MCF 10A (cell line): ENCODE results near the gene HEPHL1. TPM values are rescaled to one million over a fixed set of nuclear protein-coding genes. Genes with fewer than 3 reads are reported as not detected.

ENCODE experiments used
- BruUV-seq: library from RNA; stranded (reverse); fragments of 400-500 nt; replicated peaks from 2 replicates; lab custom pipeline; 2021; lab: Mats Ljungman, UMichigan
- CTCF ChIA-PET: fragments of 300-600 bp; sonication (Branson Sonifier 250); formaldehyde crosslinking; extraction: SDS; loops from one replicate; lab custom pipeline; 2021; ENCODE audit warnings: antibody characterized with exemption, inconsistent platforms; lab: Yijun Ruan, JAX
- POLR2A ChIA-PET: fragments of 300-600, 350-650 bp; sonication (Branson Sonifier 250); formaldehyde crosslinking; extraction: SDS; loops from one replicate; lab custom pipeline; 2020; ENCODE audit warnings: antibody characterized with exemption, inconsistent platforms; lab: Yijun Ruan, JAX
- DNase-seq: peaks from one replicate; pipeline ENCODE4 v3.0.0-alpha.2; 2018; ENCODE audit not compliant: unreplicated experiment
- H3K27ac Mint-ChIP-seq: one replicate; pipeline ENCODE4 v1.8.0; 2022; ENCODE audit warnings: mild to moderate bottlenecking, low read depth, mixed read lengths; ENCODE audit not compliant: unreplicated experiment
- H3K27me3 Mint-ChIP-seq: one replicate; pipeline ENCODE4 v1.8.0; 2022; ENCODE audit warnings: mixed read lengths; ENCODE audit not compliant: insufficient read depth, unreplicated experiment
- H3K36me3 Mint-ChIP-seq: one replicate; pipeline ENCODE4 v1.8.0; 2022; ENCODE audit warnings: mild to moderate bottlenecking, moderate library complexity, mixed read lengths; ENCODE audit not compliant: insufficient read depth, unreplicated experiment
- H3K4me1 Mint-ChIP-seq: one replicate; pipeline ENCODE4 v1.8.0; 2022; ENCODE audit warnings: mixed read lengths; ENCODE audit not compliant: insufficient read depth, unreplicated experiment
- H3K4me3 Mint-ChIP-seq: one replicate; pipeline ENCODE4 v1.8.0; 2022; ENCODE audit warnings: mild to moderate bottlenecking, moderate library complexity, mixed read lengths; ENCODE audit not compliant: unreplicated experiment
- H3K9me3 Mint-ChIP-seq: one replicate; pipeline ENCODE4 v1.8.0; 2022; ENCODE audit warnings: mixed read lengths; ENCODE audit not compliant: unreplicated experiment
- CTCF ChIP-seq: fragments of 200-600 bp; IDR thresholded peaks from one replicate; pipeline ENCODE4 v1.8.0; 2022; ENCODE audit warnings: antibody characterized with exemption, mild to moderate bottlenecking; ENCODE audit not compliant: unreplicated experiment
- intact Hi-C: fragments of 100-400 bp; cut with micrococcal nuclease; formaldehyde crosslinking; loops from 2 replicates; pipeline ENCODE4 v1.14.1; 2022
- total RNA-seq: library from RNA; stranded (reverse); gene quantifications from 2 replicates; pipeline ENCODE4 v1.2.3, GENCODE V29; 2022

The HEPHL1 gene
- total RNA-seq, 1 experiment from 2014 or later: not detected

- Mint-ChIP-seq H3K4me1 (no peaks in the 10 kb centered on the region), H3K4me3 (no peak overlapping the region), H3K9me3 (no peaks in the 10 kb centered on the region), H3K27ac (peak overlapping the region; percentile 2), H3K27me3 (peaks cover 7% of the 10 kb centered on the region), H3K36me3 (no peaks in the 10 kb centered on the region)
- ChIA-PET POLR2A (interaction anchor here (2.6 kb wide), 1 partner anchor 25 kb away, joined by 20 read pairs; the partner anchor contains the start of gene PANX1), CTCF (interaction anchor here (3.4 kb wide), 1 partner anchor 209 kb away, joined by 14 read pairs; no protein-coding TSS in a partner anchor)
- DNase-seq: no peak
- BruUV-seq: no TSS peak
- TF ChIP-seq CTCF: no peak
- intact Hi-C loops: no loop called here
These were observed 82.3 kb downstream of the HEPHL1 start for GRCh38 chr11:94103471-94103870.

- intact Hi-C loops: no loop called here
- Mint-ChIP-seq H3K36me3 (no peaks in the 10 kb centered on the region), H3K9me3 (no peaks in the 10 kb centered on the region), H3K27ac (no peak overlapping the region), H3K4me3 (no peak overlapping the region), H3K27me3 (no peaks in the 10 kb centered on the region), H3K4me1 (no peaks in the 10 kb centered on the region)
- no peak for TF ChIP-seq CTCF
- ChIA-PET POLR2A (interaction anchor here (1.7 to 2.6 kb wide), 2 partner anchors 11 to 24 kb away, joined by 3 to 20 read pairs; partner anchors contain the start of gene PANX1), CTCF (interaction anchor here (0.5 to 3.4 kb wide), 5 partner anchors 10 to 210 kb away, joined by 3 to 14 read pairs (median 3); no protein-coding TSS in a partner anchor)
- peak; percentile 21 for DNase-seq
- no TSS peak for BruUV-seq
These were observed 83.6 kb downstream of the HEPHL1 start for GRCh38 chr11:94104734-94105133.

GRCh38 chr11:94106716-94107115 lies 85.6 kb downstream of the HEPHL1 start:
- no peak for TF ChIP-seq CTCF
- Mint-ChIP-seq H3K36me3 (no peaks in the 10 kb centered on the region), H3K4me3 (no peak overlapping the region), H3K9me3 (no peaks in the 10 kb centered on the region), H3K4me1 (no peaks in the 10 kb centered on the region), H3K27me3 (no peaks in the 10 kb centered on the region), H3K27ac (peak overlapping the region; percentile 63)
- no TSS peak for BruUV-seq
- ChIA-PET CTCF (interaction anchor here (0.5 to 3.4 kb wide), 6 partner anchors 79 to 410 kb away, joined by 3 to 14 read pairs (median 3); no protein-coding TSS in a partner anchor), POLR2A (no interaction called here)
- DNase-seq: no peak
- intact Hi-C loops: loop anchor here (1.0 to 2.0 kb wide), 2 partner anchors 185 to 212 kb away; no protein-coding TSS in a partner anchor

- POLR2A ChIA-PET: no interaction called here
- Mint-ChIP-seq H3K27ac (no peak overlapping the region), H3K27me3 (no peaks in the 10 kb centered on the region), H3K9me3 (no peaks in the 10 kb centered on the region), H3K4me3 (no peak overlapping the region), H3K36me3 (no peaks in the 10 kb centered on the region), H3K4me1 (no peaks in the 10 kb centered on the region)
- CTCF ChIA-PET: interaction anchor here (0.6 kb wide), 1 partner anchor 409 kb away, joined by 3 read pairs; no protein-coding TSS in a partner anchor
- no TSS peak for BruUV-seq
- peak; percentile 39 for TF ChIP-seq CTCF
- intact Hi-C loops: loop anchor here (1.0 to 2.0 kb wide), 2 partner anchors 186 to 213 kb away; no protein-coding TSS in a partner anchor
- DNase-seq: peak; percentile 42
These were observed 86.2 kb downstream of the HEPHL1 start for GRCh38 chr11:94107363-94107762.
